GM10266 (cell line): Measurements from ENCODE around the gene UGP2.
A peak's percentile ranks its signal among the peaks of the same experiment; 100 is the strongest.

Experiments
- DNase-seq: peaks from one replicate; pipeline ENCODE4 v3.0.0; 2012; ENCODE audit errors: extremely low spot score
- CTCF ChIP-seq: IDR thresholded peaks from 2 replicates; pipeline ENCODE4 v1.5.1; 2012; ENCODE audit warnings: mild to moderate bottlenecking, low read depth; ENCODE audit not compliant: control insufficient read depth, insufficient read depth; ENCODE audit errors: missing control alignments

The UGP2 gene

GRCh38 chr2:63882395-63883105 lies 40.9 kb downstream of the UGP2 start:
- DNase-seq = no peak
- no peak for TF ChIP-seq CTCF

- DNase-seq = no peak
- TF ChIP-seq CTCF = no peak
Observed at GRCh38 chr2:63886445-63886844, 44.7 kb downstream of the UGP2 start.

- no peak for DNase-seq
- TF ChIP-seq CTCF = no peak
Observed at GRCh38 chr2:63888053-63888452, 46.4 kb downstream of the UGP2 start.

- peak; percentile 82 for TF ChIP-seq CTCF
- DNase-seq = peak; percentile 47
Observed at GRCh38 chr2:63888490-63889402, 47.0 kb downstream of the UGP2 start.

- no peak for TF ChIP-seq CTCF
- no peak for DNase-seq
Observed at GRCh38 chr2:63890678-63891077, 49.0 kb downstream of the UGP2 start.

GRCh38 chr2:63891488-63892030 lies 49.9 kb downstream of the UGP2 start:
- no peak for DNase-seq
- TF ChIP-seq CTCF = no peak
